GM04504 (cell line): Measurements from ENCODE around the gene TESK1.
"Not testable (repeated sequence)": the region's sequence is repeated elsewhere in the genome, so short reads cannot be mapped to it uniquely, and the experiment has no call there.

ENCODE experiments used
- DNase-seq: peaks from one replicate; pipeline ENCODE4 v3.0.0-alpha.2; 2012; ENCODE audit warnings: low read depth

The TESK1 gene

DNA sequence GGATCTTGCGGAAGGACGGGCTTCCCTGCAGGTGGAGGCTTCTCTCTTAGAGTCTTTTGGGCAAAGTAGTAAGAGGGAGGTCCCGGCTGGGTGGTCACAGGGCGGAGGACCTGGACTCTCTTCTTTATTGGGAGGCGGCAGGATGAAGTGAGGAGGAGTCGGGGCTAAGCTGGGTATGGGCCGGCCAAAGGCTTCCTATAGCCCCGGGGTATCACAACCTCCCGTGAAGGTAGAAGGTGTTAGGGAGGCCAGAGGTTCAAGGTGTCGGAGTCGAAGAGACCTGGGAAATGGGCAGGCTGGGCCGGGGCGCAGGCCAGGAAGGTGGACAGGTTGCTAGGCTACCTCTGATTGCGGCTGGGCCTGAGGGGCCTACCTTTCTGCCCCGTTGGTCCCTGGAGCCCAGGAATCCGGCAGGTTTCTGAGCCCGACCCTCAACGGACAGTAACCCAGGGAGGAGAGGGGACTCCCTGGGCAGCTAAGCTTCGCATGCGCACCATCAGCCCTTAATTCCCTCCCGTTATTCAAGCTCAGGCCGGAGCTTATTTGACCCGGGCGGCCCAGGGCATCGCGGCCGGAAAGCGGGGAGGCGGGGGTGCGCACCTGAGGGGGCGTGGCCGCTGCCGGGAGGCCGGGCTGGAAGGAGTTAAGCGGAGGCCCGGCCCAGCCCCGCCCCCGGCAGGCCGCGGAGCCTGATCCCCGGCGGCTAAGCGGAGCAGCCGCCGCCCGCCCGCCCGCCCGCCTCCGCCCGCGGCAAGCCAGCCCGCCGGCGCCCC lies at the start of gene TESK1:
TESK1 (plus strand) TSS at position 685 of the 773 bp plus-strand sequence. CDS start 358 bp downstream, outside the sequence.
- DNase-seq, result no peak

DNA sequence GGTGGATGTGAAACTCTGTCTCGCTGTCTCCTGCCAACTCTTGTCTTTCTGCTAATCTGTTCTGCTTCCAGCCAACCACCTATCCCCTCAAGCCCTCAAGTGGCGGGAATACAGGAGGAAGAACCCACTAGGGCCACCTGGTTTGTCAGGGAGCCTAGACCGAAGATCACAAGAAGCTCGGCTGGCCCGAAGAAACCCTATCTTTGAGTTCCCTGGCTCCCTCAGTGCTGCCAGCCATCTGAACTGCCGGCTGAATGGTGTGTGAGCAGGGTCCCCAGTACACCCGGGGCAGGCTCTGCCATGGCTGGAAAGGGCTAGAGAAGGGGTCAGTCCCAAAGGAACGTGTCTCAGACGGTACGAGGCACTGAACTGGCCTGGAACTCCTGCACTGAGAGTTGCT lies 49.2 kb upstream of the TESK1 start:
- no peak for DNase-seq

DNA sequence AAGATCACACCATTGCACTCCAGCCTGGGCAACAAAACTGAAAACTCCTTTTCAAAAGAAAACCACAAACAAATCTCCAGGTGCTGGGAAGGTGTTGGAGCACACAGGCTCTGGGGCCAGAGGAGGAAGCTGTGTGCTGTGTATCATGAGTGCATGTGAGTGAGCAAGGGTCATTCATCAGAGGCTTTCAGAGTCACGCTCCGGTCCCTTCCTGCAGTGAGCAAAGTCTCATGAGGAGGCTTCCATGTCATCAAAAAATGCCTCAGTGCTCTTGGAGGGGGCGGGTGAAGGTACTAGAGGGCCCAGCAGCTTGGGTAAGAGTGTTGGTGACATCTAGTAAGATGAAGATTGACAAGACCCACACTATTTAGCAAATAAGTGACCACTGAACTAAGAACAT lies 48.3 kb upstream of the TESK1 start:
- no peak for DNase-seq

GRCh38 chr9:35557320-35557719 lies 47.7 kb upstream of the TESK1 start:
- DNase-seq, result no peak

- no peak for DNase-seq
Observed at GRCh38 chr9:35558185-35558584, 46.9 kb upstream of the TESK1 start.

DNA sequence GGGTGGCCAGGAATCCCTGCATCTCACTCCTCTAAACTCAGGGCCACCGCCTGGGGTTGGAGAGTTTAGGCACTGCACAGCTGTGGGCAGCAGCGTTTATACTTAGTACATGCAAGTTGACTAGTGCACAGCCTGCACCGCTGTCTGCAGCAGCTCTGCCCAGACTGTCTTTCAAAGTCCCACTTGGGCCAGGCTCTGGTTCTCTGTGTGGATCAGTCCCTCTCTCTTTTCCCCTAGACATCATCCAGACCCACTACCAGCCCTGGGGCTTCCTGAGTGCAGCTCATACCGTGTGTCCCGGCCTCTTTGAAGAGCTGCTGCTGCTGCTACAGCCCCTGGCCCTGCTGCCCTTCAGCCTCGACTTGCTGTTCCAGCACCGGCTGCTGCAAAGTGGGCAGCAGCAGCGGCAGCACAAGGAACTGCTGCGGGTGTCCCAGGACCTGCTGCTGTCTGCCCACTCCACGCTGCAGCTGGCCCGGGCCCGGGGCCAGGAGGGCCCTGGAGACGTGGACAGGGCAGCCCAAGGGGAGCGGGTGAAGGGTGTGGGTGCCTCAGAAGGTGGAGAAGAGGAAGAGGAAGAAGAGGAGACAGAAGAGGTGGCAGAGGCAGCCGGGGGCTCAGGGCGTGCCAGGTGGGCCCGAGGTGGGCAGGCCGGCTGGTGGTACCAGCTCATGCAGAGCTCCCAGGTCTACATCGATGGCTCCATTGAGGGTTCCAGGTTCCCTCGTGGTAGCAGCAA lies 45.1 kb upstream of the TESK1 start:
- DNase-seq, result no peak

- no peak for DNase-seq
Observed at GRCh38 chr9:35560625-35561337, 44.3 kb upstream of the TESK1 start.

DNA sequence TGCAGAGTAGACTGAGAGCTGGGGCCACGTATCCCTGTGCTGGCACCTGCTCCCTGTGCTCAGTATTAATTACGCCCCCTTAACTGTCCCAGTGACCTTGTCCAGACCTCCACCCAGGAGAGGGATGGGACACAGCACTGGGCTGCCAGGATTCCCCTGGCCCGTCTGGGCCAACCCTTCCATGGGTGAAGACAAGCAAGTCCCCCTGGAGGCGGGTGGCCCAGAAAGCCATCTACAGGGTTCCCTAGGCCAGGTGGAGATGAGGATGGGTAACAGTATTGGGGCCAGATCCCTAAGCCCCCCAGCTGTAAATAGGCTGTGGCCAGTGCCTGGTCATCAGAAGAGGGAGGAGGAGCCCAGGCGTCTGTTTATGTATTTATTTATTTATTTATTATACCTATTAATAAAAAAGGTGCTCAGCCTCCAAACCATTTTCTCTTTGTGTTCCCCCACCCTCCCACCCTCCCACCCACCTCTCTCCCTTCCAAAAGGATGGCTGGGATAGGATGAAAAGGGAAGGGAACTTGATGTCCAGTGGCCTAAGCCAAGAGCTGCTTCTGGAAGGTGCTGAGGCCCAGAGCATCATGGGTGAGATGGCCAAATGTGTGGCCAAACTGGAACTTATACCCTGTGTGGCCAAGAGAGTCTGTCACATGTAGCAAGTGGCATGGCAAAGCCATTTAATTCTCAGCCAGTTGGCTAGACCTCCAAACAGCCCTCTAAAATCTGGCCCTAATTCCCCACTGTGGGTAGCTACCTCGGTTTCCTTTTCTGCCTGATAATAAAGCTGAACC lies 43.4 kb upstream of the TESK1 start:
- DNase-seq, result no peak

GRCh38 chr9:35562895-35563780 lies 41.9 kb upstream of the TESK1 start:
- no peak for DNase-seq

- DNase-seq, result no peak
Observed at GRCh38 chr9:35563791-35564197, 41.3 kb upstream of the TESK1 start.

- no peak for DNase-seq
Observed at GRCh38 chr9:35564658-35565061, 40.4 kb upstream of the TESK1 start.

DNA sequence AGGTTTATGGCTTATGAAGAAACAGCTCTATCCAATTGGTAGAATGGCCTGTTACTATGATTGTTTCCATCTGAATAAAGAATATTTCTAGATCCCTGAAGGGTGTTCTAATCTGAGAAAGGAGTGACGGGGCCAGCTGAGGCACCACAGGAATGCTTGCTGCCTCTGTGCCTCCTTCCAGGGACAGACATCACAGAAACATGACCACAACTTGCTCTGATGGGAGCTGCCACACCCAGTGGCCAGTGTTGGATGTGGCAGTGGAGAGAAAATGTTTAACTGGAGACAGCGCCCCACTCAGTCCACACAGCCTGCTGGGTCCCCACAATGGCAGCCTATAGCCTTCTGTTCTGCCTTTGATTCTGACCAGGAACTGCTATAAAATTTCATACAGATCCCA lies 38.6 kb upstream of the TESK1 start:
- no peak for DNase-seq

DNA sequence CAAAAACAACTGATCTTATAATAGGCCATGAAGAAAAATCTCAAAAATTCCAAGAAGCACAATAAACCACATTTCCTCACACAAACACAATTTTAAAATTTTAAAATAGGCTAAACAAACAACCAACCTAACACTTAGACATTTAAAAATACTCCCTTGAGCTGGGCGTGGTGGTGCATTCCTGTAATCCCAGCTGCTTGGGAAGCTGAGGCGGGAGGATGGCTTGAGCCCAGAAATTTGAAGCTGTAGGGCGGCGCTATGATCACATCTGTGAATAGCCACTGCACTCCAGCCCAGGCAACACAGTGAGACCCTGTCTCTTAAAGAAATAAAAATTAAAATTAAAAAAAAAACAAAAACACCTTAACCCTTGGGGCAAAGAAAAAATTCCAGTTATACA lies 36.9 kb upstream of the TESK1 start:
- DNase-seq, result no peak

DNA sequence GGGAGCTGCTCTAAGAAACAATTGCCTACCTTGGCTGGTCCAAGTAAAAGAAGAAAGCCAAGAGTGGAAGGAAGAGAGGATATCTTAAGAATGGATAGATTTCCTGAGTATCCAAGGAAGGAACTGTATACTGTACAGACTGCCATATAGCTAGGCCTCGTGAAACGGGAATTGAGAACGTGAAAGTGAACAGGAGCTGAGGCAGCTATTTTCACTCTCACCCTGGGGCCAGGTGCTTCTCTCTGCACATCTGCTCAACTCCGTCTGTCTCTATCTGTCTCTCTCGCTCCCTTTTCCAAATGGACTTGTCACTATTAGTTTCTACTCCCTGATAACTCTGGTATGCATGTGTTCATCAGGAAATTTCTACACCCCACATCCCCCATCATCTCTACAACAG lies 35.9 kb upstream of the TESK1 start:
- no peak for DNase-seq

- DNase-seq, result no peak
Observed at GRCh38 chr9:35570709-35571504, 34.2 kb upstream of the TESK1 start.

- DNase-seq, result no peak
Observed at GRCh38 chr9:35574578-35575122, 30.4 kb upstream of the TESK1 start.

DNA sequence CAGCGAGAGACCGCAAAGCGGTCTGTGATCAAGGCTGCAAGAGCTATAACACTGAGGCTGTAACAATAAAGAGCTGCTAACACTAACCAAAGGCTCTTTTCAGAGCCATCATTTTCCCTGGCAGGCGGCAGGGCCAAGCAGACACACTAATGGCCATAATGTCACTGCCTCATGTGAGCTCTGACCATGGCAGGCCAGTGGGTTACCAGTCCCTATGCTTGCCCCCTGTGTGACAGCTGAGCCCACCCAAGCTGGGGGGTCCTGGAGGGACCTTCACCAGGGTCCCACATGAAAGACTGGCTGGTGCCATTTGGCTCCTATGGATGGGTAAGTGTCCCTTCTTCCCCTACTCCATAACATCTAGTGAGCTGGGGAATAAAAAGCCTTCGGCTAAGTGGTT lies 29.6 kb upstream of the TESK1 start:
- DNase-seq, result no peak

DNA sequence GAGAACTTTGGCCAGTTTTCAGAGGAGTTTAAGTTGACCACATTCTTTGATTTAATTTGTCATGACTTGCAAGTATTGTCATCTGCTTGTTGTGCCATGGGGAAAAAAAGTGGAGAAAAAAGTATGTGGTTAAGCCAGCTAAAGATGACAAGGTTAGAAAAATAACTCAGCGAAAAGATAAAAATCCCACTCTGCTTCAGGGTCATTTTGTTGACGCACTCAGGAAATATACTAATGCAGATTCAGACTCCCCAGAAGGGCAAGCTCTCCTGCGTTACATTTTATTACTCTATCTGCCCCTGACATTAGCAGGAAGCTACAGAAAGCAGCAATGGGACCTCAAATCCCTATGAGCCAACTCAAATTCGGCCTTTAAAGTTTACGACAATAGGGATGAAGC lies 27.6 kb upstream of the TESK1 start:
- DNase-seq, result no peak

DNA sequence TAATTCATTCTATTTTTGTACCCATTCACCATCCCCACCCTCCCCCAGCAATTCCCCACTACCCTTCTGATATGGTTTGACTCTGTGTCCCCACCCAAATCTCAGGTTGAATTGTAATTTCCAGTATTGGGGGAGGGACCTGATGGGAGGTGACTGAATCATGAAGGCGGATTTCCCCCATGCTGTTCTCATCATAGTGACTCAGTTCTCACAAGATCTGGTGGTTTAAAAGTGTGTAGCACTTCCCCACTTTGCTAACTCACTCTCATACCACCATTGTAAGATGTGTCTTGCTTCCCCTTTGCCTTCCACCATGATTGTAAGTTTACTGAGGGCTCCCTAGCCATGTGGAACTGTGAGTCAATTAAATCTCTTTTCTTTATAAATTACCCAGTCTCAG lies 25.9 kb upstream of the TESK1 start:
- no peak for DNase-seq

DNA sequence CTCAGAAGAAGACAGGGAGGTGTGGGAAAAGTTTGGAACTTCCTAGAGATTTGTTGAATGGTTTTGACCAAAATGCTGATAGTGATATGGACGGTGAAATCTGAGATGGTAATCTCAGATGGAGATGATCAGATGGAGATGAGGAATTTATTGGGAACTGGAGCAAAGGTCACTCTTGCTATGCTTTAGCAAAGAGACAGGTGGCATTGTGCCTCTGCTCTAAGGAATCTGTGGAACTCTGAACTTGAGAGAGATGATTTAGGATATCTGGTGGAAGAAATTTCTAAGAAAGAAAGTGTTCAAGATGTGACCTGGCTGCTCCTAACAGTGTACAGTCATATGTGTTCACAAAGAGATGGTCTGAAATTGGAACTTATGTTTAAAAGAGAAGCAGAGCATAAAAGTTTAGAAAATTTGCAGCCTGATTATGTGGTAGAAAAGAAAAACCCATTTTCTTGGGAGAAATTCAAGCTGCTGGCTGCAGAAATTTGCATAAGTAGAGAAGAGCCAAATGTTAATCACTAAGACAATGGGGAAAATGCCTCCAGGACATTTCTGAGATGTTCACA lies 25.3 kb upstream of the TESK1 start:
- not testable (repeated sequence) for DNase-seq
